GM12878 (cell line): ENCODE results near the gene NOVA1.

Experiments
- CBFB ChIP-seq: IDR thresholded peaks from 2 replicates; pipeline ENCODE4 v1.6.1; 2016; ENCODE audit warnings: antibody characterized with exemption, low read depth
- CEBPB ChIP-seq, 2 experiments: fragments of 150-350 bp in 1 of 2; IDR thresholded peaks; 2 replicates each; pipeline ENCODE4 v1.6.1; 2012 to 2014; ENCODE audit warnings: low read depth in 2 of 2, low read length in 2 of 2, borderline replicate concordance in 1 of 2, inconsistent platforms in 1 of 2
- CTCF ChIP-seq, 3 experiments: IDR thresholded peaks in 2 of 3; conservative IDR thresholded peaks in 1 of 3; 2 replicates each; pipeline ENCODE4 v1.5.1; 2011; ENCODE audit warnings: low read depth in 3 of 3, low read length in 3 of 3, mild to moderate bottlenecking in 3 of 3, control low read depth in 2 of 3, moderate library complexity in 2 of 3, inconsistent platforms in 1 of 3, mixed read lengths in 1 of 3; ENCODE audit not compliant: control insufficient read depth in 2 of 3, insufficient read depth in 1 of 3; ENCODE audit errors: extremely low read depth in 1 of 3
- ELK1 ChIP-seq: IDR thresholded peaks from 2 replicates; pipeline ENCODE4 v1.6.1; 2012; ENCODE audit warnings: low read depth, low read length, improper control_type of control experiment
- EZH2 ChIP-seq: IDR thresholded peaks from 2 replicates; pipeline ENCODE4 v1.6.1; 2012; ENCODE audit warnings: low read depth, mild to moderate bottlenecking, control low read depth, inconsistent platforms, low read length, borderline replicate concordance; ENCODE audit not compliant: control insufficient read depth
- IKZF1 ChIP-seq: fragments of 450-650 bp; conservative IDR thresholded peaks from 2 replicates; pipeline ENCODE4 v1.6.1; 2017; ENCODE audit warnings: antibody characterized with exemption, mild to moderate bottlenecking
- MAX ChIP-seq: IDR thresholded peaks from 2 replicates; pipeline ENCODE4 v1.6.1; 2012; ENCODE audit warnings: low read depth, low read length, improper control_type of control experiment
- MEF2A ChIP-seq: IDR thresholded peaks from 2 replicates; pipeline ENCODE4 v1.6.1; 2011; ENCODE audit warnings: low read depth, mild to moderate bottlenecking, low read length, moderate library complexity; ENCODE audit not compliant: insufficient read depth
- MTA2 ChIP-seq: fragments of 450-650 bp; IDR thresholded peaks from 2 replicates; pipeline ENCODE4 v1.6.1; 2016; ENCODE audit warnings: low read depth, mild to moderate bottlenecking, moderate library complexity
- NFIC ChIP-seq: IDR thresholded peaks from 2 replicates; pipeline ENCODE4 v1.6.1; 2012; ENCODE audit warnings: low read depth, mild to moderate bottlenecking, inconsistent platforms, low read length, moderate library complexity
- PBX3 ChIP-seq: IDR thresholded peaks from 2 replicates; pipeline ENCODE4 v1.6.1; 2011; ENCODE audit warnings: mild to moderate bottlenecking, low read depth, low read length, moderate library complexity; ENCODE audit not compliant: insufficient replicate concordance
- POLR2A ChIP-seq: IDR thresholded peaks from 2 replicates; pipeline ENCODE4 v1.6.1; 2011; ENCODE audit warnings: low read depth, mild to moderate bottlenecking, low read length
- POLR2AphosphoS5 ChIP-seq: IDR thresholded peaks from 2 replicates; pipeline ENCODE4 v1.6.1; 2011; ENCODE audit warnings: mild to moderate bottlenecking, low read length, inconsistent platforms
- SMC3 ChIP-seq: IDR thresholded peaks from 2 replicates; pipeline ENCODE4 v1.6.1; 2011; ENCODE audit warnings: low read length, improper control_type of control experiment, borderline replicate concordance

GRCh38 chr14:26622611-26623010 is 24.8 kb upstream of the NOVA1 start:
- TF ChIP-seq CTCF (IDR thresholded peaks at IDR 0.05 in 2 of 3, conservative IDR thresholded peaks at IDR 0.05 in 1 of 3; ENCODE audit: control insufficient read depth in 2 of 3, extremely low read depth in 1 of 3, insufficient read depth in 1 of 3, low read depth in 3 of 3, low read length in 3 of 3) (no peak), IKZF1 (no peak), CBFB (no peak), CEBPB (IDR thresholded peaks at IDR 0.05; ENCODE audit: borderline replicate concordance in 1 of 2, low read depth in 2 of 2, low read length in 2 of 2) (no peak), PBX3 (no peak), POLR2A (no peak), SMC3 (no peak), MEF2A (no peak), MTA2 (no peak), ELK1 (no peak), NFIC (no peak), POLR2AphosphoS5 (no peak), MAX (no peak), EZH2 (no peak)
